GM23338 (cell line): ENCODE data around the gene GPD2. TPM values are rescaled to one million over a fixed set of nuclear protein-coding genes. Genes with fewer than 3 reads are reported as not detected.

Experiments used
- ATAC-seq: fragments of 200-7000 bp; cut with Tn5 transposase; 3 replicates; pipeline ENCODE4 v1.9.1; 2020
- DNase-seq: peaks from one replicate; pipeline ENCODE4 v3.0.0-alpha.2; 2015; ENCODE audit warnings: low spot score
- H2AFZ ChIP-seq: fragments of 200-600 bp; sonication (generic); 2 replicates; pipeline ENCODE4 v1.8.0; 2016; ENCODE audit warnings: antibody characterized with exemption, mild to moderate bottlenecking, moderate library complexity
- H3F3A ChIP-seq: fragments of 200-600 bp; sonication (generic); replicated peaks from 2 replicates; pipeline ENCODE4 v1.8.0; 2017; ENCODE audit warnings: antibody characterized with exemption, mixed run types, low read depth
- H3K27ac ChIP-seq: fragments of 200-600 bp; sonication (generic); 2 replicates; pipeline ENCODE4 v1.6.1; 2016; ENCODE audit warnings: low read depth
- H3K27me3 ChIP-seq: fragments of 200-600 bp; sonication (generic); 2 replicates; pipeline ENCODE4 v1.8.0; 2016; ENCODE audit warnings: mild to moderate bottlenecking, mixed run types, moderate library complexity; ENCODE audit not compliant: insufficient read depth
- H3K36me3 ChIP-seq: fragments of 200-600 bp; sonication (generic); 2 replicates; pipeline ENCODE4 v1.8.0; 2016; ENCODE audit warnings: mild to moderate bottlenecking; ENCODE audit not compliant: insufficient read depth
- H3K4me1 ChIP-seq: fragments of 200-600 bp; sonication (generic); 2 replicates; pipeline ENCODE4 v1.8.0; 2016; ENCODE audit warnings: mild to moderate bottlenecking, moderate library complexity; ENCODE audit not compliant: insufficient read depth
- H3K4me2 ChIP-seq: fragments of 200-600 bp; sonication (generic); 2 replicates; pipeline ENCODE4 v1.7.1; 2017; ENCODE audit warnings: mixed run types
- H3K4me3 ChIP-seq: fragments of 200-600 bp; sonication (generic); 2 replicates; pipeline ENCODE4 v1.6.1; 2016; ENCODE audit warnings: mixed run types
- H3K79me2 ChIP-seq: fragments of 200-600 bp; sonication (generic); replicated peaks from 2 replicates; pipeline ENCODE4 v1.8.0; 2017; ENCODE audit warnings: mild to moderate bottlenecking; ENCODE audit not compliant: insufficient read depth
- H3K9me2 ChIP-seq: fragments of 200-600 bp; sonication (generic); 2 replicates; pipeline ENCODE4 v1.8.0; 2017; ENCODE audit not compliant: insufficient read depth
- H4K20me1 ChIP-seq: fragments of 200-600 bp; sonication (generic); replicated peaks from 2 replicates; pipeline ENCODE4 v1.8.0; 2017; ENCODE audit warnings: mild to moderate bottlenecking; ENCODE audit not compliant: insufficient read depth
- H3K27ac Mint-ChIP-seq: 2 replicates; pipeline ENCODE4 v1.8.0; 2020; ENCODE audit warnings: inconsistent platforms, mild to moderate bottlenecking, moderate library complexity, mixed read lengths
- H3K27me3 Mint-ChIP-seq: 3 replicates; pipeline ENCODE4 v1.8.0; 2022; ENCODE audit warnings: low read depth, mild to moderate bottlenecking, moderate library complexity, mixed read lengths, inconsistent platforms; ENCODE audit not compliant: insufficient read depth, poor library complexity
- H3K36me3 Mint-ChIP-seq: 3 replicates; pipeline ENCODE4 v1.8.0; 2021; ENCODE audit warnings: low read depth, mild to moderate bottlenecking, inconsistent platforms, moderate library complexity, mixed read lengths
- H3K4me1 Mint-ChIP-seq: 3 replicates; pipeline ENCODE4 v1.8.0; 2020; ENCODE audit warnings: mild to moderate bottlenecking, inconsistent platforms, mixed read lengths
- H3K4me3 Mint-ChIP-seq: 3 replicates; pipeline ENCODE4 v1.8.0; 2021; ENCODE audit warnings: moderate library complexity, mild to moderate bottlenecking, inconsistent platforms, mixed read lengths
- H3K9me3 Mint-ChIP-seq: 3 replicates; pipeline ENCODE4 v1.8.0; 2020; ENCODE audit warnings: moderate library complexity, mild to moderate bottlenecking, inconsistent platforms, mixed read lengths
- CREB1 ChIP-seq: fragments of 250-450 bp; sonication (Bioruptor Pico); IDR thresholded peaks from 2 replicates; pipeline ENCODE4 v1.5.0; 2020; ENCODE audit warnings: low read depth, mild to moderate bottlenecking, moderate library complexity
- ETS1 ChIP-seq: IDR thresholded peaks from 2 replicates; pipeline ENCODE4 v1.6.1; 2016; ENCODE audit warnings: antibody characterized with exemption
- EZH2 ChIP-seq: fragments of 200-600 bp; sonication (generic); IDR thresholded peaks from one replicate; pipeline ENCODE4 v1.8.0; 2017; ENCODE audit warnings: antibody characterized with exemption, mild to moderate bottlenecking, low read depth; ENCODE audit not compliant: unreplicated experiment
- EZH2phosphoT487 ChIP-seq: fragments of 200-600 bp; sonication (generic); IDR thresholded peaks from one replicate; pipeline ENCODE4 v1.8.1; 2018; ENCODE audit warnings: antibody characterized with exemption; ENCODE audit not compliant: unreplicated experiment
- NANOG ChIP-seq: IDR thresholded peaks from 2 replicates; pipeline ENCODE4 v1.6.1; 2016; ENCODE audit warnings: antibody characterized with exemption, borderline replicate concordance
- POLR2AphosphoS5 ChIP-seq: IDR thresholded peaks from 2 replicates; pipeline ENCODE4 v1.6.1; 2016; ENCODE audit warnings: antibody characterized with exemption, low read depth
- STAT1 ChIP-seq: IDR thresholded peaks from one replicate; pipeline ENCODE4 v1.6.1; 2016; ENCODE audit warnings: antibody characterized with exemption; ENCODE audit not compliant: unreplicated experiment
- ZNF114 ChIP-seq: fragments of 250-450 bp; sonication (Bioruptor Pico); IDR thresholded peaks from 2 replicates; pipeline ENCODE4 v1.5.0; 2020; ENCODE audit warnings: mild to moderate bottlenecking, moderate library complexity
- ZNF331 ChIP-seq: fragments of 250-450 bp; sonication (Bioruptor Pico); IDR thresholded peaks from 2 replicates; pipeline ENCODE4 v1.5.0; 2020; ENCODE audit warnings: low read depth, mild to moderate bottlenecking, moderate library complexity
- polyA plus RNA-seq: library from polyadenylated mRNA; unstranded; fragments of >200 nt; fragmentation: Nextera tagmentation; extraction: Ambion mirVana; gene quantifications from 2 replicates; pipeline ENCODE4 v1.2.1, GENCODE V29; 2016
- total RNA-seq: library from RNA; depleted of rRNA; stranded (reverse); fragments of >200 nt; shearing (Covaris generic); gene quantifications from 2 replicates; pipeline ENCODE4 v1.2.3, GENCODE V29; 2014
- TF ChIP-seq, protein P1 (sequence below): IDR thresholded peaks from one replicate; pipeline ENCODE4 v1.6.1; 2018; ENCODE audit warnings: antibody characterized with exemption; ENCODE audit not compliant: unreplicated experiment

Gene GPD2
- total and polyA plus RNA-seq, 2 experiments from 2014 or later = 9.4 to 67.4 TPM

GRCh38 chr2:156399950-156400705 lies 36.1 kb upstream of the GPD2 start:
- H3K27ac Mint-ChIP-seq = peak overlapping the region; percentile 80; the same call in 1 of the 2 replicates
- peak overlapping the region; percentile 77 for H3K4me3 ChIP-seq
- peaks cover 18% of the 10 kb centered on the region for H3K4me1 Mint-ChIP-seq
- ATAC-seq = peak; percentile 93
- H3F3A ChIP-seq = no peaks in the 10 kb centered on the region
- H3K27me3 ChIP-seq = peaks cover 20% of the 10 kb centered on the region
- H2AFZ ChIP-seq = peak overlapping the region; percentile 99
- H3K9me2 ChIP-seq = no peaks in the 10 kb centered on the region; the same call in 1 of the 2 replicates
- H3K27ac ChIP-seq = no peak overlapping the region
- TF ChIP-seq NANOG = no peak
- TF ChIP-seq CREB1 (CRISPR knock-in tag) = no peak
- no peak for TF ChIP-seq EZH2phosphoT487
- TF ChIP-seq STAT1 = no peak
- no peak for TF ChIP-seq POLR2AphosphoS5
- no peak for TF ChIP-seq ZNF114
- TF ChIP-seq ZNF331 (CRISPR knock-in tag) = no peak
- peak overlapping the region; percentile 86 for H3K4me2 ChIP-seq
- H3K36me3 Mint-ChIP-seq = 0 out of 3 replicates have a peak, but pooled peaks cover 7% of the 10 kb centered on the region
- H4K20me1 ChIP-seq = no peaks in the 10 kb centered on the region
- H3K36me3 ChIP-seq = no peaks in the 10 kb centered on the region
- no peaks in the 10 kb centered on the region for H3K4me1 ChIP-seq
- DNase-seq = peak; percentile 71
- H3K79me2 ChIP-seq = no peaks in the 10 kb centered on the region
- peaks cover 20% of the 10 kb centered on the region for H3K27me3 Mint-ChIP-seq
- H3K4me3 Mint-ChIP-seq = peak overlapping the region; percentile 91
- H3K9me3 Mint-ChIP-seq = peaks cover 8% of the 10 kb centered on the region

DNA sequence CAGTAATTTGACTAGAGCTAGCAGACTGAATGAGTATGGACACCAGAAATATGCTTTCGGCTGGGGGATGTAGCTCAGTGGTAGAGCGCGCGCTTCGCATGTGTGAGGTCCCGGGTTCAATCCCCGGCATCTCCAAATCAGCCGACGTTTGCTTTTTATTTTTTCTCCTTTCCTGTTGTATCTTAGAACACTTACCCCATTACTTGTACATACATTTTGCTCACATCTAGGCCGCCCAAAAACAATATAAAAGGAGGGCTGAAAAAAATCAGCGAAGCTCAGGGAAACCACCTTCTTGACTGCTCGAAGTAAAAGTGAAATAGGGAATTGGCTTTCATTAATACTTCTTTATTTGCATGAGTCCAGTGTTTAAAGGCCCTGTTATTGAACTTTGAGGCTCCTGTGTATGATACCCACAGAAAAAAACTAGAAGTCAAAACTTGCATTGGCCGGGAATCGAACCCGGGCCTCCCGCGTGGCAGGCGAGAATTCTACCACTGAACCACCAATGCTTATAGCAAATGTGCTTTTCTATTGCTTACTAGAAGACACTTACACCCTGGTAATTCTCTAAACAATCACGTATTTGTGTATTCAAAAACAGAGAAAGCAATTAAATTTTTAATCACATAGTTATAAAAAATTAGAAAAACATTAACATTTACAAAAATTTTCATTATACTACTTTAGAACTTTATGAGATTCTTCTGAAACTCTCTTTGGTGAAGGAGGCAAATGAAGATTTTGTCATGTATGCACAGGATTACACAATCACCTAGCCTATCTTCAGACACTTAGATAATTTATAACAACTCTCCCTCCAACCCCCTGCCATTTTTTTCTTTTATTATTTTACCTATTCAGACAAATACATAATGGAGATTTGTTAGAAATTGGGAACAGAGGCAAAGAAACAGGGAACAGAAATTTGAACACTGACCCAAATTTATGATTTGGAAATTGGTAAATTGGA lies 35.2 kb upstream of the GPD2 start:
- Histone ChIP-seq H3F3A (no peaks in the 10 kb centered on the region), H3K27ac (peak overlapping the region; percentile 67; the same call in 1 of the 2 replicates), H2AFZ (peak overlapping the region; percentile 99; the same call in 1 of the 2 replicates), H3K4me1 (no peaks in the 10 kb centered on the region), H3K79me2 (no peaks in the 10 kb centered on the region), H3K4me3 (peak overlapping the region; percentile 77), H3K36me3 (no peaks in the 10 kb centered on the region), H3K27me3 (peaks cover 20% of the 10 kb centered on the region), H3K4me2 (peak overlapping the region; percentile 86), H3K9me2 (no peaks in the 10 kb centered on the region; the same call in 1 of the 2 replicates), H4K20me1 (no peaks in the 10 kb centered on the region)
- DNase-seq (peak; percentile 64), ATAC-seq (peak; percentile 74)
- TF ChIP-seq CREB1 (CRISPR knock-in tag) (0 out of 2 replicates have a peak, but pooled peaks have one; percentile 35), POLR2AphosphoS5 (no peak)
- Mint-ChIP-seq H3K27me3 (peaks cover 20% of the 10 kb centered on the region), H3K4me3 (peak overlapping the region; percentile 91), H3K9me3 (peaks cover 8% of the 10 kb centered on the region), H3K27ac (peak overlapping the region; percentile 80), H3K36me3 (0 out of 3 replicates have a peak, but pooled peaks cover 7% of the 10 kb centered on the region), H3K4me1 (peaks cover 20% of the 10 kb centered on the region)

DNA sequence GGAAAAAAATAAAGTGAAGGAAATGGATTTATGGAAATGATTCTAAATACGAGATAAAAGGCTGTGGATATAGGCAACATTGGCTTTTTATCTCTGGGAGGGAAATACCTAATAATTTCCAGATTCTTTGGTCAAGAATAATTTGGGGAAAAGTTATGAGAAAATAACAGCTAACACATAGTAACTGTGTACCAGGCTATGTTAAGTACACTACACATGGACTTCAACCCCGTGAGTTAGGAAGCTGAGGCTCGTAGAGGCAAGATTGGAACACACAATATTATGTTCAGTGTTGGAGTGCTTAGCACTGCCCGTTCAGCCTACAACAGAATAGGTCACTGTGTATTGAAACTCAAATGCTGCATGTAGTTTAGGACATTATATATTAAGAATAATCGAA lies 34.3 kb upstream of the GPD2 start:
- Mint-ChIP-seq H3K9me3 (peaks cover 8% of the 10 kb centered on the region), H3K4me3 (peak overlapping the region; percentile 91; the same call in 2 of the 3 replicates), H3K27me3 (peaks cover 20% of the 10 kb centered on the region), H3K27ac (no peak overlapping the region), H3K4me1 (peaks cover 25% of the 10 kb centered on the region), H3K36me3 (0 out of 3 replicates have a peak, but pooled peaks cover 7% of the 10 kb centered on the region)
- no peak overlapping the region for H2AFZ ChIP-seq
- no peak overlapping the region for H3K4me2 ChIP-seq
- H3K27me3 ChIP-seq = peaks cover 20% of the 10 kb centered on the region
- H3F3A ChIP-seq = no peaks in the 10 kb centered on the region
- H3K4me1 ChIP-seq = no peaks in the 10 kb centered on the region
- no peaks in the 10 kb centered on the region for H3K36me3 ChIP-seq
- no peaks in the 10 kb centered on the region for H3K79me2 ChIP-seq
- no peaks in the 10 kb centered on the region; the same call in 1 of the 2 replicates for H3K9me2 ChIP-seq
- H3K4me3 ChIP-seq = no peak overlapping the region
- no peaks in the 10 kb centered on the region for H4K20me1 ChIP-seq
- no peak for DNase-seq
- ATAC-seq = no peak
- no peak overlapping the region for H3K27ac ChIP-seq
- no peak for TF ChIP-seq ETS1
- no peak for TF ChIP-seq STAT1
- TF ChIP-seq NANOG = no peak
- TF ChIP-seq EZH2 = no peak
- TF ChIP-seq, protein P1, sequence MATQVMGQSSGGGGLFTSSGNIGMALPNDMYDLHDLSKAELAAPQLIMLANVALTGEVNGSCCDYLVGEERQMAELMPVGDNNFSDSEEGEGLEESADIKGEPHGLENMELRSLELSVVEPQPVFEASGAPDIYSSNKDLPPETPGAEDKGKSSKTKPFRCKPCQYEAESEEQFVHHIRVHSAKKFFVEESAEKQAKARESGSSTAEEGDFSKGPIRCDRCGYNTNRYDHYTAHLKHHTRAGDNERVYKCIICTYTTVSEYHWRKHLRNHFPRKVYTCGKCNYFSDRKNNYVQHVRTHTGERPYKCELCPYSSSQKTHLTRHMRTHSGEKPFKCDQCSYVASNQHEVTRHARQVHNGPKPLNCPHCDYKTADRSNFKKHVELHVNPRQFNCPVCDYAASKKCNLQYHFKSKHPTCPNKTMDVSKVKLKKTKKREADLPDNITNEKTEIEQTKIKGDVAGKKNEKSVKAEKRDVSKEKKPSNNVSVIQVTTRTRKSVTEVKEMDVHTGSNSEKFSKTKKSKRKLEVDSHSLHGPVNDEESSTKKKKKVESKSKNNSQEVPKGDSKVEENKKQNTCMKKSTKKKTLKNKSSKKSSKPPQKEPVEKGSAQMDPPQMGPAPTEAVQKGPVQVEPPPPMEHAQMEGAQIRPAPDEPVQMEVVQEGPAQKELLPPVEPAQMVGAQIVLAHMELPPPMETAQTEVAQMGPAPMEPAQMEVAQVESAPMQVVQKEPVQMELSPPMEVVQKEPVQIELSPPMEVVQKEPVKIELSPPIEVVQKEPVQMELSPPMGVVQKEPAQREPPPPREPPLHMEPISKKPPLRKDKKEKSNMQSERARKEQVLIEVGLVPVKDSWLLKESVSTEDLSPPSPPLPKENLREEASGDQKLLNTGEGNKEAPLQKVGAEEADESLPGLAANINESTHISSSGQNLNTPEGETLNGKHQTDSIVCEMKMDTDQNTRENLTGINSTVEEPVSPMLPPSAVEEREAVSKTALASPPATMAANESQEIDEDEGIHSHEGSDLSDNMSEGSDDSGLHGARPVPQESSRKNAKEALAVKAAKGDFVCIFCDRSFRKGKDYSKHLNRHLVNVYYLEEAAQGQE = no peak
- no peak for TF ChIP-seq ZNF331 (CRISPR knock-in tag)
